HepG2 (cell line): Measurements from ENCODE around the gene TSR1. TPM values are rescaled to one million over a fixed set of nuclear protein-coding genes. Genes with fewer than 3 reads are reported as not detected.

Source experiments
- DMAP1 ChIP-seq: IDR thresholded peaks from 2 replicates; pipeline ENCODE4 v1.6.1; 2016
- JUND ChIP-seq: sonication (generic); formaldehyde crosslinking; IDR thresholded peaks from 2 replicates; pipeline ENCODE4 v1.8.0; 2022; ENCODE audit warnings: mild to moderate bottlenecking, missing genetic modification reagents
- MTF2 ChIP-seq: sonication (generic); formaldehyde crosslinking; IDR thresholded peaks from 2 replicates; pipeline ENCODE4 v1.5.0; 2020; ENCODE audit warnings: missing genetic modification reagents, borderline replicate concordance
- NR0B2 ChIP-seq: sonication (generic); formaldehyde crosslinking; IDR thresholded peaks from 2 replicates; pipeline ENCODE4 v1.4.0; 2020; ENCODE audit warnings: mild to moderate bottlenecking, missing genetic modification reagents
- SRSF4 ChIP-seq: fragments of 200-400 bp; formaldehyde crosslinking; IDR thresholded peaks from one replicate; pipeline ENCODE4 v1.6.1; 2018; ENCODE audit warnings: mild to moderate bottlenecking, low read depth, low read length, moderate library complexity; ENCODE audit not compliant: poor library complexity, severe bottlenecking
- ZNF10 ChIP-seq: sonication (generic); formaldehyde crosslinking; IDR thresholded peaks from 2 replicates; pipeline ENCODE4 v1.4.0; 2020; ENCODE audit warnings: mild to moderate bottlenecking, low read depth, missing genetic modification reagents, borderline replicate concordance
- ZNF274 ChIP-seq: sonication (generic); formaldehyde crosslinking; IDR thresholded peaks from 2 replicates; pipeline ENCODE4 v1.5.1; 2020; ENCODE audit warnings: mild to moderate bottlenecking, missing genetic modification reagents
- ZNF3 ChIP-seq: IDR thresholded peaks from 2 replicates; pipeline ENCODE4 v1.7.0; 2017; ENCODE audit warnings: inconsistent platforms
- ZNF549 ChIP-seq: sonication (generic); formaldehyde crosslinking; IDR thresholded peaks from 2 replicates; pipeline ENCODE4 v1.5.0; 2020; ENCODE audit warnings: missing genetic modification reagents
- ZNF580 ChIP-seq: IDR thresholded peaks from 2 replicates; pipeline ENCODE4 v1.6.1; 2016; ENCODE audit warnings: low read depth, borderline replicate concordance
- ZNF883 ChIP-seq: sonication (generic); formaldehyde crosslinking; IDR thresholded peaks from 2 replicates; pipeline ENCODE4 v1.5.1; 2020; ENCODE audit warnings: mild to moderate bottlenecking, missing genetic modification reagents; ENCODE audit errors: not compliant biosample characterization
- polyA plus RNA-seq, 8 experiments: library from polyadenylated mRNA; depleted of rRNA in 3 of 8; stranded (reverse) in 7 of 8; unstranded in 1 of 8; fragments of >200 nt; fragmentation: Illumina TruSeq in 4 of 8; extraction: Trizol in 4 of 8; gene quantifications; 2 replicates each; pipeline versions ENCODE4 v1.2.1 to v1.2.3, GENCODE V29; 2011 to 2016; ENCODE audit warnings: low read depth in 4 of 8, missing spikeins in 1 of 8, mixed read lengths in 1 of 8; ENCODE audit not compliant: insufficient read depth in 1 of 8
- total RNA-seq, 5 experiments: library from RNA; depleted of rRNA; stranded (reverse); fragments of >200 nt; fragmentation: Illumina TruSeq; extraction: Trizol; gene quantifications; 2 replicates each; pipeline ENCODE4 v1.2.3, GENCODE V29; 2016; ENCODE audit warnings: low read depth in 1 of 5
- TF ChIP-seq, protein P1 (sequence below): sonication (generic); formaldehyde crosslinking; IDR thresholded peaks from 2 replicates; pipeline ENCODE4 v1.5.0; 2020; ENCODE audit warnings: missing genetic modification reagents
- TF ChIP-seq, protein P2 (sequence below): sonication (generic); formaldehyde crosslinking; IDR thresholded peaks from 2 replicates; pipeline ENCODE4 v1.8.0; 2022; ENCODE audit warnings: missing genetic modification reagents, mild to moderate bottlenecking, moderate library complexity, borderline replicate concordance
- TF ChIP-seq, protein P3 (sequence below): sonication (generic); formaldehyde crosslinking; IDR thresholded peaks from 2 replicates; pipeline ENCODE4 v1.9.0; 2021; ENCODE audit warnings: missing genetic modification reagents, mild to moderate bottlenecking, borderline replicate concordance
- TF ChIP-seq, protein P4 (sequence below): sonication (generic); formaldehyde crosslinking; IDR thresholded peaks from 2 replicates; pipeline ENCODE4 v1.8.1; 2023; ENCODE audit warnings: mild to moderate bottlenecking, missing genetic modification reagents, borderline replicate concordance
- TF ChIP-seq, protein P5 (sequence below): sonication (generic); formaldehyde crosslinking; IDR thresholded peaks from 2 replicates; pipeline ENCODE4 v1.8.0; 2022; ENCODE audit warnings: mild to moderate bottlenecking, missing genetic modification reagents

TSR1 gene
- total and polyA plus RNA-seq, 2 of the 13 experiments (the other 11 are each of a cell fraction or from before 2014, with no cell fraction given), result 7.1 to 65.8 TPM

DNA sequence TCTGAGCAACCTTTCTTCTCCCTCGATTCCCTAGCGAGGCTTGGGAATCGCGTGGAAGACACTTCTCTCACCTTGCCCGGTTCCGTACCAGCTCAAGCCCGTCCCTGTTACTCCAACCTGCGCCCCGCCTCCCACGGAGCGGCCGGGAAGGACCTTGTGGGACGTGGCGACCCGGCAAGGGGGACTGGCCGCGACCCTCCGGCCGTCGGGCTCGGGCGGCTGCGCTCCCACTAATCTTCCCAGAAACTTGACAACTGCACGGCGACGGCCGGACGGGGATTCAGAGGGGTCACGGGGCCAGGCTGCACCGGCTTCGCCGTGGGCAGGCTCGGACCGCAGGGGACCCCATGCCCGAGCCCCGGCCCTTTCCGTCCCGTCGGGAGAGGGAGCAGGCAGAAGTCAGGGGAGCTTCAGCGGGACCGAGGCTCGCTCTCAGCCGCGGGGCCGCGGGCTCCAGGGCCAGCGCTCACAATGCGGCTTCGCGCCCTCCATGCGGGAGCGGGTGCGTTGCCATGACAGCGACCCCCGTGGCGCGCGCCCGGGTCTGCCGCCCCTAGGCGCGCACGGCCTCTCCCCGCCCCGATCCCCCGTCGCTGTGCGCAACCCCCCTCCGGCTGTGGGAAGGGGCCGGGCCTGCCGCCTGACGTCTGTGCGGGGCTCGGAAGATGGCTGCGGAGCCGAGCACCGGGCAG, 741 bp upstream of the TSR1 start, which contains the start of gene SGSM2 (continued):
- TF ChIP-seq NR0B2 (CRISPR knock-in tag), result 0 out of 2 replicates have a peak, but pooled peaks have one; percentile 25
- TF ChIP-seq, protein P1, sequence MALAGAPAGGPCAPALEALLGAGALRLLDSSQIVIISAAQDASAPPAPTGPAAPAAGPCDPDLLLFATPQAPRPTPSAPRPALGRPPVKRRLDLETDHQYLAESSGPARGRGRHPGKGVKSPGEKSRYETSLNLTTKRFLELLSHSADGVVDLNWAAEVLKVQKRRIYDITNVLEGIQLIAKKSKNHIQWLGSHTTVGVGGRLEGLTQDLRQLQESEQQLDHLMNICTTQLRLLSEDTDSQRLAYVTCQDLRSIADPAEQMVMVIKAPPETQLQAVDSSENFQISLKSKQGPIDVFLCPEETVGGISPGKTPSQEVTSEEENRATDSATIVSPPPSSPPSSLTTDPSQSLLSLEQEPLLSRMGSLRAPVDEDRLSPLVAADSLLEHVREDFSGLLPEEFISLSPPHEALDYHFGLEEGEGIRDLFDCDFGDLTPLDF (CRISPR knock-in tag), result no peak
- TF ChIP-seq, protein P2, sequence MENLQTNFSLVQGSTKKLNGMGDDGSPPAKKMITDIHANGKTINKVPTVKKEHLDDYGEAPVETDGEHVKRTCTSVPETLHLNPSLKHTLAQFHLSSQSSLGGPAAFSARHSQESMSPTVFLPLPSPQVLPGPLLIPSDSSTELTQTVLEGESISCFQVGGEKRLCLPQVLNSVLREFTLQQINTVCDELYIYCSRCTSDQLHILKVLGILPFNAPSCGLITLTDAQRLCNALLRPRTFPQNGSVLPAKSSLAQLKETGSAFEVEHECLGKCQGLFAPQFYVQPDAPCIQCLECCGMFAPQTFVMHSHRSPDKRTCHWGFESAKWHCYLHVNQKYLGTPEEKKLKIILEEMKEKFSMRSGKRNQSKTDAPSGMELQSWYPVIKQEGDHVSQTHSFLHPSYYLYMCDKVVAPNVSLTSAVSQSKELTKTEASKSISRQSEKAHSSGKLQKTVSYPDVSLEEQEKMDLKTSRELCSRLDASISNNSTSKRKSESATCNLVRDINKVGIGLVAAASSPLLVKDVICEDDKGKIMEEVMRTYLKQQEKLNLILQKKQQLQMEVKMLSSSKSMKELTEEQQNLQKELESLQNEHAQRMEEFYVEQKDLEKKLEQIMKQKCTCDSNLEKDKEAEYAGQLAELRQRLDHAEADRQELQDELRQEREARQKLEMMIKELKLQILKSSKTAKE (CRISPR knock-in tag), result no peak
- no peak; the same call in 1 of the 2 replicates for TF ChIP-seq DMAP1 (CRISPR knock-in tag)
- TF ChIP-seq JUND (CRISPR knock-in tag), result no peak
- TF ChIP-seq ZNF3 (CRISPR knock-in tag), result no peak
- TF ChIP-seq ZNF883 (CRISPR knock-in tag), result no peak
- TF ChIP-seq MTF2 (CRISPR knock-in tag), result peak; percentile 82; the same call in 1 of the 2 replicates
- no peak for TF ChIP-seq ZNF274 (CRISPR knock-in tag)
- TF ChIP-seq SRSF4, result no peak
- TF ChIP-seq ZNF10 (CRISPR knock-in tag), result no peak
- TF ChIP-seq, protein P3, sequence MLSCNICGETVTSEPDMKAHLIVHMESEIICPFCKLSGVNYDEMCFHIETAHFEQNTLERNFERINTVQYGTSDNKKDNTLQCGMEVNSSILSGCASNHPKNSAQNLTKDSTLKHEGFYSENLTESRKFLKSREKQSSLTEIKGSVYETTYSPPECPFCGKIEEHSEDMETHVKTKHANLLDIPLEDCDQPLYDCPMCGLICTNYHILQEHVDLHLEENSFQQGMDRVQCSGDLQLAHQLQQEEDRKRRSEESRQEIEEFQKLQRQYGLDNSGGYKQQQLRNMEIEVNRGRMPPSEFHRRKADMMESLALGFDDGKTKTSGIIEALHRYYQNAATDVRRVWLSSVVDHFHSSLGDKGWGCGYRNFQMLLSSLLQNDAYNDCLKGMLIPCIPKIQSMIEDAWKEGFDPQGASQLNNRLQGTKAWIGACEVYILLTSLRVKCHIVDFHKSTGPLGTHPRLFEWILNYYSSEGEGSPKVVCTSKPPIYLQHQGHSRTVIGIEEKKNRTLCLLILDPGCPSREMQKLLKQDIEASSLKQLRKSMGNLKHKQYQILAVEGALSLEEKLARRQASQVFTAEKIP (CRISPR knock-in tag), result no peak
- TF ChIP-seq, protein P4, sequence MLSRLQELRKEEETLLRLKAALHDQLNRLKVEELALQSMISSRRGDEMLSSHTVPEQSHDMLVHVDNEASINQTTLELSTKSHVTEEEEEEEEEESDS (CRISPR knock-in tag), result no peak
- no peak for TF ChIP-seq ZNF580 (CRISPR knock-in tag)
- TF ChIP-seq, protein P5, sequence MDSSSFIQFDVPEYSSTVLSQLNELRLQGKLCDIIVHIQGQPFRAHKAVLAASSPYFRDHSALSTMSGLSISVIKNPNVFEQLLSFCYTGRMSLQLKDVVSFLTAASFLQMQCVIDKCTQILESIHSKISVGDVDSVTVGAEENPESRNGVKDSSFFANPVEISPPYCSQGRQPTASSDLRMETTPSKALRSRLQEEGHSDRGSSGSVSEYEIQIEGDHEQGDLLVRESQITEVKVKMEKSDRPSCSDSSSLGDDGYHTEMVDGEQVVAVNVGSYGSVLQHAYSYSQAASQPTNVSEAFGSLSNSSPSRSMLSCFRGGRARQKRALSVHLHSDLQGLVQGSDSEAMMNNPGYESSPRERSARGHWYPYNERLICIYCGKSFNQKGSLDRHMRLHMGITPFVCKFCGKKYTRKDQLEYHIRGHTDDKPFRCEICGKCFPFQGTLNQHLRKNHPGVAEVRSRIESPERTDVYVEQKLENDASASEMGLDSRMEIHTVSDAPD (CRISPR knock-in tag), result no peak
- no peak for TF ChIP-seq ZNF549 (CRISPR knock-in tag)
